Uterine smooth muscle cell (primary cell): Measurements from ENCODE around the gene PRSS38. TPM values are rescaled to one million over a fixed set of nuclear protein-coding genes. Genes with fewer than 3 reads are reported as not detected.

Experiments
- total RNA-seq: library from RNA; depleted of rRNA; stranded (reverse); fragments of >200 nt; gene quantifications from 2 replicates; pipeline ENCODE4 v1.2.3, GENCODE V29; 2014

The PRSS38 gene
- not detected in 2 replicates for total RNA-seq

DNA sequence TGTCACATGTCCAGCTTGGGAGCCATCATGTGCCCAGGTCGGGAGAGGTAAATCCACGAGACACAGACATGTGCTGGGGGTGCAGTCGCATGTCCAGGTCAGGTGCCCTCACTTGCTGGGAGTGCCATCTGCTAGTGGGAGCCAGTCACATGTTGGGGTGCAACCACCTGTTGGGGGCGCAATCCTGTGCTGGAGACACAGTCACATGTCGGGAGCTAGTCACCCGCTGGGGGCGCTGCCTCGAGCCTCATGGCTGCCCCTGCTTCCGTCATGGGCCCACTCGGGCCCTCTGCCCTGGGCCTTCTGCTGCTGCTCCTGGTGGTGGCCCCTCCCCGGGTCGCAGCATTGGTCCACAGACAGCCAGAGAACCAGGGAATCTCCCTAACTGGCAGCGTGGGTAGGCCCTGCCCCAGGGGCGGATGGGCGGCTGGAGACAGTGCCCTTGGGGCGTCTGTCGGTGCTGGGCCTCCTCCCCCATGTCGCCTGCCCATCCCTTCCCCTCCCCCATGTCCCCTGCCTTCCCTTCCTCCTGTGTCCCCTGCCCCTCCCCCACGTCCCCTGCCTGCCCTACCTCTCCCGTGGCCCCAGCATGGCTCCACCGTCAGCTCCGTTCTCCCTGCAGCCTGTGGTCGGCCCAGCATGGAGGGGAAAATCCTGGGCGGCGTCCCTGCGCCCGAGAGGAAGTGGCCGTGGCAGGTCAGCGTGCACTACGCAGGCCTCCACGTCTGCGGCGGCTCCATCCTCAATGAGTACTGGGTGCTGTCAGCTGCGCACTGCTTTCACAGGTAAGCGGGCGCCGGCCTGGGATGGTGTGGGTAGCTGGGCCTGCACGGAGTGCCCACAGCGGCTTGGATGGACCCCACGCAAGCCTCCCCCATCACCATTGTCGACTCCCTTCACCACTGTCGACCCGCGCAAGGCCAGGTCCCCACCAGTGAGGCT lies at the start of gene PRSS38:
Gene PRSS38, plus strand, starts transcription at position 208 of the 942 bp plus-strand sequence. Its CDS starts 42 bp downstream, at position 250.

Other genes with a start within 250 kb of the PRSS38 start
- 42.4 and 54.9 TPM in 2 replicates for gene JMJD4, start 80.4 kb upstream of the PRSS38 start, total RNA-seq
- gene SNAP47, start 80.2 kb upstream of the PRSS38 start, total RNA-seq: 55.0 and 62.0 TPM in 2 replicates
- 0.62 and 0.77 TPM in 2 replicates for gene WNT9A, start 132.3 kb downstream of the PRSS38 start, total RNA-seq
- not detected in 2 replicates for gene WNT3A, start 191.3 kb downstream of the PRSS38 start, total RNA-seq